Measurements from ENCODE around the gene WHRN. TPM values are rescaled to one million over a fixed set of nuclear protein-coding genes. Genes with fewer than 3 reads are reported as not detected.

Gene WHRN
- total RNA-seq, 1 experiment from 2014 or later: 9.4 TPM

DNA sequence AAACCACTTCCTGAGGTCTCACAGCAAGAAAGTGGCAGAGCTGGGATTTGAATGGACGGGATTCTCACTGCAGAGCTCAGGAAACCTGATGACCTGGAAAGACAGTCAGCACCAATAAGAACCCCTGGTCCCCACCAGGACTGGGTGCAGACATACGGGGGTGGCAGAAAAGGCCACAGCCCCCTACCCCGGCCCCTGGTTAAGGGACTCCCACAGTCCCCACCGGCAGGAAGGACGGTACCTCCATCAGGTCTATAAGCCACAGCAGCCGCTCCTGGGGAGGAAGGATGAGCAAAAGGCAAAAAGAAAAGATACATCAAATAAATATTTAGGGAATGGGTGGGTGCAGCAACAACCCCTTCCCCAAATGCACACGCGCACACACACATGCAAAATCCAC is 85.5 kb downstream of the WHRN start:
- H3K4me1 Mint-ChIP-seq (ENCODE audit: insufficient read depth, unreplicated experiment): no peaks in the 10 kb centered on the region
- CTCF ChIA-PET: interaction anchor here (0.6 to 2.5 kb wide), 3 partner anchors 14 to 176 kb away, joined by 3 to 12 read pairs (median 8); no protein-coding TSS in a partner anchor
- no TSS peak for BruUV-seq (replicated peaks)
- H3K9me3 Mint-ChIP-seq (ENCODE audit: unreplicated experiment): no peaks in the 10 kb centered on the region
- H3K27me3 Mint-ChIP-seq (ENCODE audit: insufficient read depth, unreplicated experiment): no peaks in the 10 kb centered on the region
- H3K27ac Mint-ChIP-seq (ENCODE audit: low read depth, unreplicated experiment): no peak overlapping the region
- intact Hi-C loops (cut with micrococcal nuclease): no loop called here
- POLR2A ChIA-PET: no interaction called here
- no peak overlapping the region for H3K4me3 Mint-ChIP-seq (ENCODE audit: unreplicated experiment)
- DNase-seq (ENCODE audit: unreplicated experiment): no peak
- no peaks in the 10 kb centered on the region for H3K36me3 Mint-ChIP-seq (ENCODE audit: insufficient read depth, unreplicated experiment)
- TF ChIP-seq, protein P1, sequence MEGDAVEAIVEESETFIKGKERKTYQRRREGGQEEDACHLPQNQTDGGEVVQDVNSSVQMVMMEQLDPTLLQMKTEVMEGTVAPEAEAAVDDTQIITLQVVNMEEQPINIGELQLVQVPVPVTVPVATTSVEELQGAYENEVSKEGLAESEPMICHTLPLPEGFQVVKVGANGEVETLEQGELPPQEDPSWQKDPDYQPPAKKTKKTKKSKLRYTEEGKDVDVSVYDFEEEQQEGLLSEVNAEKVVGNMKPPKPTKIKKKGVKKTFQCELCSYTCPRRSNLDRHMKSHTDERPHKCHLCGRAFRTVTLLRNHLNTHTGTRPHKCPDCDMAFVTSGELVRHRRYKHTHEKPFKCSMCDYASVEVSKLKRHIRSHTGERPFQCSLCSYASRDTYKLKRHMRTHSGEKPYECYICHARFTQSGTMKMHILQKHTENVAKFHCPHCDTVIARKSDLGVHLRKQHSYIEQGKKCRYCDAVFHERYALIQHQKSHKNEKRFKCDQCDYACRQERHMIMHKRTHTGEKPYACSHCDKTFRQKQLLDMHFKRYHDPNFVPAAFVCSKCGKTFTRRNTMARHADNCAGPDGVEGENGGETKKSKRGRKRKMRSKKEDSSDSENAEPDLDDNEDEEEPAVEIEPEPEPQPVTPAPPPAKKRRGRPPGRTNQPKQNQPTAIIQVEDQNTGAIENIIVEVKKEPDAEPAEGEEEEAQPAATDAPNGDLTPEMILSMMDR (IDR thresholded peaks at IDR 0.05; ENCODE audit: unreplicated experiment): no peak

DNA sequence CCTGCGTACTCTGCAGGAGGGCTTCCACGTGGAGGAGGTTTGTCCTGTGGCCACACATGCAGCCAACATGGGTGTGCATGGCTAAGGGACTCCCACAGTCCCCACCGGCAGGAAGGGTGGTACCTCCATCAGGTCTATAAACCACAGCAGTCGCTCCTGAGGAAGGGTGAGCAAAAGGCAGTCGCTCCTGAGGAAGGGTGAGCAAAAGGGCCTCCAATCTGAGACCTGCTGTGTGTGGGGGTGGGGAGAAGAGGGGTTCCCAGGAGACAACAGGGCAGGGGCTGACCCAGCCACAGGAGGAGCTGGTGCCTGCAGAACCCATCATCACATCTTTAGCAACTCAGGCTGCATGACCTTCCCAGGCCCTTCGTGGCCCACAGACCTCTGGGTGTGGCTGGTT is 87.2 kb downstream of the WHRN start:
- no peaks in the 10 kb centered on the region for H3K9me3 Mint-ChIP-seq (ENCODE audit: unreplicated experiment)
- TF ChIP-seq, protein P1 (IDR thresholded peaks at IDR 0.05; ENCODE audit: unreplicated experiment): no peak
- BruUV-seq (replicated peaks): no TSS peak
- no peaks in the 10 kb centered on the region for H3K27me3 Mint-ChIP-seq (ENCODE audit: insufficient read depth, unreplicated experiment)
- CTCF ChIA-PET: interaction anchor here (0.7 to 1.7 kb wide), 3 partner anchors 12 to 90 kb away, joined by 3 to 9 read pairs (median 8); no protein-coding TSS in a partner anchor
- no peaks in the 10 kb centered on the region for H3K4me1 Mint-ChIP-seq (ENCODE audit: insufficient read depth, unreplicated experiment)
- H3K27ac Mint-ChIP-seq (ENCODE audit: low read depth, unreplicated experiment): no peak overlapping the region
- H3K36me3 Mint-ChIP-seq (ENCODE audit: insufficient read depth, unreplicated experiment): peaks cover 4% of the 10 kb centered on the region
- POLR2A ChIA-PET: no interaction called here
- no peak overlapping the region for H3K4me3 Mint-ChIP-seq (ENCODE audit: unreplicated experiment)
- intact Hi-C loops (cut with micrococcal nuclease): no loop called here
- no peak for DNase-seq (ENCODE audit: unreplicated experiment)

DNA sequence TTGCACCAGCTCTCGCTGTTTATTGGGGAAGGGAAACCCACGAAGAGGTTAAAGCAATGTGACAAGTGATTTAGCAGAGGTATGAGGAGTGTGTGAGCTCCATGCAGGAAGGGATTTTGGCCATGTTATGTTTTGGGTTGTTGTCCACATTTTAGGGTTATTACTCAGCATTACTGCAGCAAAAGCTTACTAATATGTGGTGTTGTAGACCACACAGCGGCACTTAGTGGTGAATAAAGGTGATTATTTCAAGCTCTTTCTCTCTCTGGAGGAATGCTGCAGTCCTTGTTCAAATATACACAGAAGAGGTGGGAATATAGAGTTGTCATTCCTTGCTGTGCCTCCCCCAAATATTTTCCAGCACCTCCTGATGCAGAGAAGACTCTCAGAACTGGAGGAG is 87.8 kb downstream of the WHRN start:
- Mint-ChIP-seq H3K27ac (ENCODE audit: low read depth, unreplicated experiment) (no peak overlapping the region), H3K9me3 (ENCODE audit: unreplicated experiment) (no peaks in the 10 kb centered on the region), H3K36me3 (ENCODE audit: insufficient read depth, unreplicated experiment) (peaks cover 7% of the 10 kb centered on the region), H3K4me3 (ENCODE audit: unreplicated experiment) (no peak overlapping the region), H3K27me3 (ENCODE audit: insufficient read depth, unreplicated experiment) (no peaks in the 10 kb centered on the region), H3K4me1 (ENCODE audit: insufficient read depth, unreplicated experiment) (no peaks in the 10 kb centered on the region)
- ChIA-PET CTCF (interaction anchor here (0.7 to 1.4 kb wide), 2 partner anchors 12 to 91 kb away, joined by 3 to 9 read pairs; no protein-coding TSS in a partner anchor), POLR2A (interaction anchor here (1.4 kb wide), 1 partner anchor 195 kb away, joined by 3 read pairs; no protein-coding TSS in a partner anchor)
- no TSS peak for BruUV-seq (replicated peaks)
- DNase-seq (ENCODE audit: unreplicated experiment): no peak
- intact Hi-C loops (cut with micrococcal nuclease): no loop called here
- TF ChIP-seq, protein P1 (IDR thresholded peaks at IDR 0.05; ENCODE audit: unreplicated experiment): no peak

DNA sequence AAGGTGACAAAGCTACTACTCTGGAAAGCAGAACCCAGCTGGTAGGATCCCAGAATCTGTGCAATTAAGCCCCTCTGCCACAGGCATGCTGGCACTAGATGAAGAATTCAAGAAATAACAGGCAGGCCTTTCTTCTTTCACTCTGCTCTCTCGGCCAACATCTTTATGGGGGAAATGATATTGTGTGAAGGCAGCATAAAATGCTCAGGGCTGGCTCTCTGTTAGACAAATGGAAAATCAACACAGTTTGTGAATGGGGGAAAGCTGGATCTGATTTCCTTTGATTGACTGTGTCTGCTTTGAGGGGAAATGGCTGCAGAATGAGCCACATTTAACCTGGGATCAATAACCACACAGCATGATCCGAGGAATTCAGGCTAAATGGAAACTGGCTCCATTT is 88.4 kb downstream of the WHRN start:
- POLR2A ChIA-PET: interaction anchor here (0.6 to 1.4 kb wide), 3 partner anchors 24 to 195 kb away, joined by 3 to 4 read pairs (median 3); no protein-coding TSS in a partner anchor
- intact Hi-C loops (cut with micrococcal nuclease): no loop called here
- CTCF ChIA-PET: interaction anchor here (1.3 to 1.4 kb wide), 2 partner anchors 11 to 77 kb away, joined by 5 to 9 read pairs; no protein-coding TSS in a partner anchor

More for the DNA sequence above, 88.4 kb downstream of the WHRN start:
- DNase-seq (ENCODE audit: unreplicated experiment): no peak
- Mint-ChIP-seq H3K27ac (ENCODE audit: low read depth, unreplicated experiment) (no peak overlapping the region), H3K4me1 (ENCODE audit: insufficient read depth, unreplicated experiment) (no peaks in the 10 kb centered on the region), H3K27me3 (ENCODE audit: insufficient read depth, unreplicated experiment) (no peaks in the 10 kb centered on the region), H3K9me3 (ENCODE audit: unreplicated experiment) (no peaks in the 10 kb centered on the region), H3K4me3 (ENCODE audit: unreplicated experiment) (no peak overlapping the region), H3K36me3 (ENCODE audit: insufficient read depth, unreplicated experiment) (peaks cover 7% of the 10 kb centered on the region)
- TF ChIP-seq, protein P1 (IDR thresholded peaks at IDR 0.05; ENCODE audit: unreplicated experiment): no peak
- no TSS peak for BruUV-seq (replicated peaks)

All from MCF 10A (cell line).